HEK293 (cell line): ENCODE results near the gene CNEP1R1.

Experiments
- CTCF ChIA-PET: fragments of 350-600 bp; formaldehyde crosslinking; extraction: SDS; loops from one replicate; lab custom pipeline; 2021; ENCODE audit warnings: antibody characterized with exemption; lab: Yijun Ruan, JAX
- POLR2A ChIA-PET: fragments of 300-600 bp; formaldehyde crosslinking; extraction: SDS; loops from one replicate; lab custom pipeline; 2020; ENCODE audit warnings: antibody characterized with exemption, inconsistent platforms; lab: Yijun Ruan, JAX
- H3K27ac ChIP-seq: fragments of 200-500 bp; sonication (Bioruptor generic); 2 replicates; pipeline ENCODE4 v1.5.1; 2014; ENCODE audit warnings: low read depth, low read length, control low read depth, inconsistent platforms; ENCODE audit errors: extremely low read depth
- H3K36me3 ChIP-seq, 2 experiments: fragments of 200-500 bp in 1 of 2; sonication (Bioruptor generic) in 1 of 2; 1 replicate in 1 of 2; 2 replicates in 1 of 2; pipeline ENCODE4 v1.5.1; 2014 to 2017; ENCODE audit warnings: inconsistent platforms in 2 of 2, low read length in 2 of 2; ENCODE audit not compliant: control insufficient read depth in 2 of 2, insufficient read depth in 1 of 2
- H3K4me1 ChIP-seq: fragments of 200-500 bp; sonication (Bioruptor generic); 2 replicates; pipeline ENCODE4 v1.5.1; 2014; ENCODE audit warnings: mild to moderate bottlenecking, low read length, inconsistent platforms; ENCODE audit not compliant: control insufficient read depth, insufficient read depth
- H3K4me3 ChIP-seq: 2 replicates; pipeline ENCODE4 v1.5.1; 2011; ENCODE audit warnings: low read depth, mild to moderate bottlenecking, control low read depth, low read length, moderate library complexity
- H3K9me3 ChIP-seq: fragments of 200-500 bp; sonication (Bioruptor generic); 2 replicates; pipeline ENCODE4 v1.5.1; 2014; ENCODE audit warnings: low read depth, low read length, inconsistent platforms; ENCODE audit not compliant: control insufficient read depth, insufficient read depth
- KLF7 ChIP-seq: fragments of 450-650 bp; formaldehyde crosslinking; IDR thresholded peaks from 2 replicates; pipeline ENCODE4 v1.5.1; 2016; ENCODE audit warnings: missing biosample characterization, missing genetic modification characterization, borderline replicate concordance
- KLF9 ChIP-seq: fragments of 450-650 bp; formaldehyde crosslinking; IDR thresholded peaks from 2 replicates; pipeline ENCODE4 v1.5.1; 2016; ENCODE audit warnings: missing biosample characterization, missing genetic modification characterization, low read depth
- SCRT1 ChIP-seq: fragments of 450-650 bp; formaldehyde crosslinking; IDR thresholded peaks from 2 replicates; pipeline ENCODE4 v1.5.1; 2016; ENCODE audit warnings: missing biosample characterization, missing genetic modification characterization, borderline replicate concordance
- SETDB1 ChIP-seq: IDR thresholded peaks from one replicate; pipeline ENCODE4 v1.6.1; 2017; ENCODE audit warnings: mild to moderate bottlenecking, low read length, moderate library complexity, mixed read lengths; ENCODE audit not compliant: insufficient read length
- ZFHX2 ChIP-seq: fragments of 450-650 bp; formaldehyde crosslinking; conservative IDR thresholded peaks from 2 replicates; pipeline ENCODE4 v1.5.1; 2016; ENCODE audit warnings: missing biosample characterization, missing genetic modification characterization
- ZFP41 ChIP-seq: fragments of 450-650 bp; formaldehyde crosslinking; IDR thresholded peaks from 2 replicates; pipeline ENCODE4 v1.5.1; 2016; ENCODE audit warnings: missing biosample characterization, missing genetic modification characterization, borderline replicate concordance
- ZFP69B ChIP-seq: fragments of 450-650 bp; formaldehyde crosslinking; IDR thresholded peaks from 2 replicates; pipeline ENCODE4 v1.5.1; 2016; ENCODE audit warnings: missing biosample characterization, missing genetic modification characterization
- ZNF157 ChIP-seq: fragments of 450-650 bp; formaldehyde crosslinking; IDR thresholded peaks from 2 replicates; pipeline ENCODE4 v1.5.1; 2016; ENCODE audit warnings: missing biosample characterization, missing genetic modification characterization
- ZNF221 ChIP-seq: fragments of 450-650 bp; formaldehyde crosslinking; IDR thresholded peaks from 2 replicates; pipeline ENCODE4 v1.5.1; 2017; ENCODE audit warnings: missing biosample characterization, missing genetic modification characterization, borderline replicate concordance
- ZNF223 ChIP-seq: fragments of 450-650 bp; formaldehyde crosslinking; IDR thresholded peaks from 2 replicates; pipeline ENCODE4 v1.5.1; 2016; ENCODE audit warnings: missing biosample characterization, missing genetic modification characterization
- ZNF239 ChIP-seq: fragments of 450-650 bp; formaldehyde crosslinking; IDR thresholded peaks from 2 replicates; pipeline ENCODE4 v1.5.1; 2016; ENCODE audit warnings: missing biosample characterization, missing genetic modification characterization
- ZNF354C ChIP-seq: fragments of 450-650 bp; formaldehyde crosslinking; IDR thresholded peaks from 2 replicates; pipeline ENCODE4 v1.5.1; 2016; ENCODE audit warnings: missing biosample characterization, missing genetic modification characterization, low read depth, borderline replicate concordance
- ZNF433 ChIP-seq: fragments of 450-650 bp; formaldehyde crosslinking; IDR thresholded peaks from 2 replicates; pipeline ENCODE4 v1.5.1; 2016; ENCODE audit warnings: missing biosample characterization, missing genetic modification characterization, low read depth
- ZNF530 ChIP-seq: fragments of 450-650 bp; formaldehyde crosslinking; IDR thresholded peaks from 2 replicates; pipeline ENCODE4 v1.5.1; 2016; ENCODE audit warnings: low read depth, missing biosample characterization, missing genetic modification characterization
- ZNF548 ChIP-seq: fragments of 450-650 bp; formaldehyde crosslinking; IDR thresholded peaks from 2 replicates; pipeline ENCODE4 v1.5.1; 2016; ENCODE audit warnings: missing biosample characterization, missing genetic modification characterization
- ZNF571 ChIP-seq: fragments of 450-650 bp; formaldehyde crosslinking; IDR thresholded peaks from 2 replicates; pipeline ENCODE4 v1.5.0; 2017; ENCODE audit warnings: missing biosample characterization, missing genetic modification characterization
- ZNF621 ChIP-seq: fragments of 450-650 bp; formaldehyde crosslinking; IDR thresholded peaks from 2 replicates; pipeline ENCODE4 v1.5.1; 2017; ENCODE audit warnings: missing biosample characterization, missing genetic modification characterization
- ZNF623 ChIP-seq: fragments of 450-650 bp; formaldehyde crosslinking; IDR thresholded peaks from 2 replicates; pipeline ENCODE4 v1.5.1; 2016; ENCODE audit warnings: missing biosample characterization, missing genetic modification characterization
- ZNF624 ChIP-seq: fragments of 450-650 bp; formaldehyde crosslinking; IDR thresholded peaks from 2 replicates; pipeline ENCODE4 v1.5.1; 2017; ENCODE audit warnings: missing biosample characterization, missing genetic modification characterization
- ZNF658 ChIP-seq: fragments of 450-650 bp; formaldehyde crosslinking; IDR thresholded peaks from 2 replicates; pipeline ENCODE4; 2016; ENCODE audit warnings: missing biosample characterization, missing genetic modification characterization
- ZNF701 ChIP-seq: fragments of 450-650 bp; formaldehyde crosslinking; IDR thresholded peaks from 2 replicates; pipeline ENCODE4 v1.5.1; 2016; ENCODE audit warnings: missing biosample characterization, missing genetic modification characterization
- ZNF776 ChIP-seq: fragments of 450-650 bp; formaldehyde crosslinking; IDR thresholded peaks from 2 replicates; pipeline ENCODE4 v1.5.0; 2017; ENCODE audit warnings: missing biosample characterization, missing genetic modification characterization, borderline replicate concordance
- ZNF792 ChIP-seq: fragments of 450-650 bp; formaldehyde crosslinking; IDR thresholded peaks from 2 replicates; pipeline ENCODE4 v1.5.1; 2016; ENCODE audit warnings: missing biosample characterization, missing genetic modification characterization
- TF ChIP-seq, protein P1 (sequence below): fragments of 450-650 bp; formaldehyde crosslinking; IDR thresholded peaks from 2 replicates; pipeline ENCODE4 v1.5.1; 2016; ENCODE audit warnings: missing biosample characterization, missing genetic modification characterization, low read depth
- TF ChIP-seq, protein P2 (sequence below): fragments of 450-650 bp; formaldehyde crosslinking; IDR thresholded peaks from 2 replicates; pipeline ENCODE4 v1.5.1; 2017; ENCODE audit warnings: missing biosample characterization, missing genetic modification characterization

Gene CNEP1R1

DNA sequence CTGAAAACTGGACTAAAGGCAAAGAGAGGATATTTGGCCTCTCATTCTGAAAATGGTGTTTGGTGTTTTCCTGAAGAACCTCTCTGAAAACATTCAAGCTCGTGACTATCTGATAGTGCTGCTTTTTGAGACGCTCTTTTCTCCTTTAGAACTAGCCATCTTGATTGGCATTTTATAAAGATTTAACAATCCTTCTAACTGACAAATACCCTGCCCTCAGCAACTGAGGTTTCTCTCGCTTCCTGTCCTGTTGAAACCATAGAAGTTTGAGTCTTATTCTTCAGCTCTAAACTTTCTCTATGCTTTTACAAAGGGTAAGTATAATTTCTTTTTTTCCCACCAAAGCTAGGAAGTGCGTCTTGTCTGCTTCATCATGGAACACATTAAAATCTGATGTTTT lies 13.3 kb downstream of the CNEP1R1 start:
- Histone ChIP-seq H3K9me3 (no peaks in the 10 kb centered on the region), H3K36me3 (peaks cover 12 to 35% of the 10 kb centered on the region in 2 experiments), H3K27ac (no peak overlapping the region), H3K4me3 (no peak overlapping the region), H3K4me1 (no peaks in the 10 kb centered on the region)
- POLR2A ChIA-PET, result interaction anchor here (0.6 to 1.2 kb wide), 2 partner anchors 28 to 1815 kb away, joined by 3 to 4 read pairs; partner anchors contain the start of gene HEATR3
- TF ChIP-seq ZNF792 (tag by site-specific recombination), result no peak
- no peak for TF ChIP-seq ZFP69B (tag by site-specific recombination)
- TF ChIP-seq ZNF623 (tag by site-specific recombination), result no peak
- TF ChIP-seq ZNF433, result no peak
- TF ChIP-seq ZNF157, result no peak
- no peak for TF ChIP-seq ZNF658 (tag by site-specific recombination)
- CTCF ChIA-PET, result interaction anchor here (0.9 to 3.1 kb wide), 2 partner anchors 13 to 29 kb away, joined by 3 to 32 read pairs; partner anchors contain the start of gene CNEP1R1

DNA sequence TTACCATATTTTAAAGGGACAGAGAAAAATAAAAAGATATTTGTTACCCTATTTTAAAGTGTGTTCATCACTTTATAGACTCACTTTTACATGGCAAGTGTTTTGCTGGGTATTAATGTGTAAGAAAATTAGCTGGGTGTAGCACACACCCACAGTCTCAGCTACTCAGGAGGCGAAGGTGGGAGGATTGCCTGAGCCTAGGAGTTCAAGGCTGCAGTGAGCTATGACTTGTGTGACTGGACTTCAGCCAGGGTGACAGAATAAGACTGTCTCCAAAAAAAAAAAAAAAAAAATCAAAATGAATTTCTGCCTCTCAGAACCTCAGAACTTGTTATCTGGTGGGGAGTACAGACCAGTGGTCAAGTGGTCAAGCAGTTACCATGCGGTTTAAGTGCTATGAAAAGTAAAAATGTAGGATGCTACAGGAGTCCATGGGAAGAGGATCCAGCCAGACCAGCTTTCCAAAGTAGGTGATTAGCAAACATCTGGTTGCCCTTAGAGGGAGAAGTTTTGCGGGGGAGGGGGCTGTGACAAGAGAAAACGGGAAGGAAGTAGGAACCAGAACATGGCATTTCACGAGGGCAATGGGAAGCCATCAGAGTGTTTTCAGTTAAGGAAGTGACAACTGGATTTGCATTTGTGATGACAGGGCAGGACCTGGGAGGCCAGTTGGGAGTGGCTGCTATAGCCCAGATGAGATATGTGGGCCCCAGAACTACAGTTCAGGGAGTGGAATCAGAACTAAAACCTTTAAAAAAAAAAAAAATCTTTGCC lies 13.9 kb downstream of the CNEP1R1 start:
- no peaks in the 10 kb centered on the region for H3K4me1 ChIP-seq
- POLR2A ChIA-PET, result interaction anchor here (0.6 to 1.2 kb wide), 2 partner anchors 27 to 1815 kb away, joined by 3 to 4 read pairs; partner anchors contain the start of gene HEATR3
- no peaks in the 10 kb centered on the region for H3K9me3 ChIP-seq
- no peak overlapping the region for H3K4me3 ChIP-seq
- H3K36me3 ChIP-seq, result peaks cover 11 to 31% of the 10 kb centered on the region in 2 experiments
- CTCF ChIA-PET, result interaction anchor here (0.9 to 3.1 kb wide), 2 partner anchors 14 to 29 kb away, joined by 3 to 32 read pairs; partner anchors contain the start of gene CNEP1R1
- TF ChIP-seq ZNF776 (no peak), ZNF530 (tag by site-specific recombination) (no peak), SETDB1 (no peak), ZFHX2 (tag by site-specific recombination) (peak; percentile 38), ZNF701 (tag by site-specific recombination) (no peak)
- TF ChIP-seq, all 188 proteins: peak for 1
- H3K27ac ChIP-seq, result no peak overlapping the region

GRCh38 chr16:50040018-50040417 lies 15.0 kb downstream of the CNEP1R1 start:
- H3K9me3 ChIP-seq, result no peaks in the 10 kb centered on the region
- CTCF ChIA-PET, result interaction anchor here (0.5 to 1.1 kb wide), 2 partner anchors 9 to 632 kb away, joined by 3 read pairs; no protein-coding TSS in a partner anchor
- TF ChIP-seq ZFP41 (tag by site-specific recombination) (no peak), ZNF571 (no peak), ZNF548 (tag by site-specific recombination) (no peak), ZNF354C (tag by site-specific recombination) (no peak), ZNF239 (no peak), ZNF223 (tag by site-specific recombination) (no peak), ZNF621 (no peak), KLF7 (tag by site-specific recombination) (no peak), ZNF624 (tag by site-specific recombination) (no peak), ZNF221 (tag by site-specific recombination) (no peak), KLF9 (tag by site-specific recombination) (no peak), SCRT1 (tag by site-specific recombination) (no peak)
- TF ChIP-seq, protein P1, sequence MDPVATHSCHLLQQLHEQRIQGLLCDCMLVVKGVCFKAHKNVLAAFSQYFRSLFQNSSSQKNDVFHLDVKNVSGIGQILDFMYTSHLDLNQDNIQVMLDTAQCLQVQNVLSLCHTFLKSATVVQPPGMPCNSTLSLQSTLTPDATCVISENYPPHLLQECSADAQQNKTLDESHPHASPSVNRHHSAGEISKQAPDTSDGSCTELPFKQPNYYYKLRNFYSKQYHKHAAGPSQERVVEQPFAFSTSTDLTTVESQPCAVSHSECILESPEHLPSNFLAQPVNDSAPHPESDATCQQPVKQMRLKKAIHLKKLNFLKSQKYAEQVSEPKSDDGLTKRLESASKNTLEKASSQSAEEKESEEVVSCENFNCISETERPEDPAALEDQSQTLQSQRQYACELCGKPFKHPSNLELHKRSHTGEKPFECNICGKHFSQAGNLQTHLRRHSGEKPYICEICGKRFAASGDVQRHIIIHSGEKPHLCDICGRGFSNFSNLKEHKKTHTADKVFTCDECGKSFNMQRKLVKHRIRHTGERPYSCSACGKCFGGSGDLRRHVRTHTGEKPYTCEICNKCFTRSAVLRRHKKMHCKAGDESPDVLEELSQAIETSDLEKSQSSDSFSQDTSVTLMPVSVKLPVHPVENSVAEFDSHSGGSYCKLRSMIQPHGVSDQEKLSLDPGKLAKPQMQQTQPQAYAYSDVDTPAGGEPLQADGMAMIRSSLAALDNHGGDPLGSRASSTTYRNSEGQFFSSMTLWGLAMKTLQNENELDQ, result no peak
- TF ChIP-seq, protein P2, sequence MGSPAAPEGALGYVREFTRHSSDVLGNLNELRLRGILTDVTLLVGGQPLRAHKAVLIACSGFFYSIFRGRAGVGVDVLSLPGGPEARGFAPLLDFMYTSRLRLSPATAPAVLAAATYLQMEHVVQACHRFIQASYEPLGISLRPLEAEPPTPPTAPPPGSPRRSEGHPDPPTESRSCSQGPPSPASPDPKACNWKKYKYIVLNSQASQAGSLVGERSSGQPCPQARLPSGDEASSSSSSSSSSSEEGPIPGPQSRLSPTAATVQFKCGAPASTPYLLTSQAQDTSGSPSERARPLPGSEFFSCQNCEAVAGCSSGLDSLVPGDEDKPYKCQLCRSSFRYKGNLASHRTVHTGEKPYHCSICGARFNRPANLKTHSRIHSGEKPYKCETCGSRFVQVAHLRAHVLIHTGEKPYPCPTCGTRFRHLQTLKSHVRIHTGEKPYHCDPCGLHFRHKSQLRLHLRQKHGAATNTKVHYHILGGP, result no peak
- TF ChIP-seq, all 188 proteins: peak for 0
- no peaks in the 10 kb centered on the region for H3K4me1 ChIP-seq
- H3K4me3 ChIP-seq, result no peak overlapping the region
- POLR2A ChIA-PET, result interaction anchor here (0.6 kb wide), 1 partner anchor 26 kb away, joined by 3 read pairs; no protein-coding TSS in a partner anchor
- peaks cover 1 to 20% of the 10 kb centered on the region in 2 experiments; a peak in 2 of 3 replicates for H3K36me3 ChIP-seq
- no peak overlapping the region for H3K27ac ChIP-seq
